Measurements from ENCODE around the gene GNAQ.
A peak's percentile ranks its signal among the peaks of the same experiment; 100 is the strongest.

GNAQ gene

DNA sequence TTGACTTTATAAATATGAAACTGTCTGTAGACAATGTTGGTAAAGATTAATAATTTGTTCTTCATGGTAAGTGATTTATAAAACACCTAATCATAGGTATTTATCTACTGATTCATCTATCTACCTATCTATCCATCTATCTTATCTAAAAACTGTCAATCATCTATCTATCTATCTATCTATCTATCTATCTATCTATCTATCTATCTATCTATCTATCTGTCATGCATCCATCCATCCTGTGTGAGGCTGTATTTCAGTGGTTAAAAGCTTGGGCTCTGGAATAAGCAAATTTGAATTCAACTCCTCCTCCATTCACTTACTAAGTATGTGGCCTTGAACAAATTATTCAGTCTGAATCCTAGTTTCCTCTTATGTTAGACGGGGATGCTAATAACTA is 221.6 kb downstream of the GNAQ start:
- peaks cover 68% of the 10 kb centered on the region for H3K36me3 Mint-ChIP-seq (ENCODE audit: low read depth)
- no peak overlapping the region for H3K27ac Mint-ChIP-seq
- DNase-seq = no peak
- H3K4me1 Mint-ChIP-seq (ENCODE audit: low read depth) = peaks cover 31% of the 10 kb centered on the region
- H3K4me3 Mint-ChIP-seq = no peak overlapping the region
- H3K27me3 Mint-ChIP-seq = no peaks in the 10 kb centered on the region
- H3K9me3 Mint-ChIP-seq = no peaks in the 10 kb centered on the region

DNA sequence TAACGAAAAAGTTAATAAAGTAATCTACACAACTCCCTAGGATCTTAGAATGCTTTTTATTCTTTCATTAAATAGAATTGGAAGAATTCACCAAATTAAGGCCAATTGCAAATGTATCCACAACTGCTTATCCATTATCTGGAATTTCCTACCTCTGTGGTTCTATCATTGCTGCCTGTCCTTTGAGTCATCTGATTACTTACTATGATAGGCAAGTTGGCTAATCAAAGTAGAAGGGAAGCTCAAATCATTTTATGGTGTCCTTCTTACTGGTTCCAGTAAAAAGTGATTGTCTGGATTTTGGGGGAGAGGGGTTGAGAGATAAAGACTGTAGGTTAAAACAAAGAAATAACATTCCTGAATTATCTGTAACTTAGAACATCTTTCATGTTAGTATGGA is 222.1 kb downstream of the GNAQ start:
- no peak overlapping the region for H3K4me3 Mint-ChIP-seq
- H3K9me3 Mint-ChIP-seq = no peaks in the 10 kb centered on the region
- H3K27me3 Mint-ChIP-seq = no peaks in the 10 kb centered on the region
- H3K27ac Mint-ChIP-seq = no peak overlapping the region
- peaks cover 68% of the 10 kb centered on the region for H3K36me3 Mint-ChIP-seq (ENCODE audit: low read depth)
- DNase-seq = no peak
- peaks cover 34% of the 10 kb centered on the region for H3K4me1 Mint-ChIP-seq (ENCODE audit: low read depth)

GRCh38 chr9:77808751-77809081 is 222.9 kb downstream of the GNAQ start:
- Mint-ChIP-seq H3K27ac (peak overlapping the region; percentile 59), H3K9me3 (no peaks in the 10 kb centered on the region), H3K4me1 (ENCODE audit: low read depth) (peaks cover 34% of the 10 kb centered on the region), H3K27me3 (no peaks in the 10 kb centered on the region), H3K4me3 (no peak overlapping the region), H3K36me3 (ENCODE audit: low read depth) (peaks cover 69% of the 10 kb centered on the region)
- DNase-seq = no peak

- no peaks in the 10 kb centered on the region for H3K9me3 Mint-ChIP-seq
- H3K4me3 Mint-ChIP-seq = no peak overlapping the region
- H3K27me3 Mint-ChIP-seq = no peaks in the 10 kb centered on the region
- no peak for DNase-seq
- H3K4me1 Mint-ChIP-seq (ENCODE audit: low read depth) = peaks cover 34% of the 10 kb centered on the region
- H3K36me3 Mint-ChIP-seq (ENCODE audit: low read depth) = peaks cover 69% of the 10 kb centered on the region
- peak overlapping the region; percentile 59 for H3K27ac Mint-ChIP-seq
Measured at GRCh38 chr9:77807846-77808750, 223.5 kb downstream of the GNAQ start.

DNA sequence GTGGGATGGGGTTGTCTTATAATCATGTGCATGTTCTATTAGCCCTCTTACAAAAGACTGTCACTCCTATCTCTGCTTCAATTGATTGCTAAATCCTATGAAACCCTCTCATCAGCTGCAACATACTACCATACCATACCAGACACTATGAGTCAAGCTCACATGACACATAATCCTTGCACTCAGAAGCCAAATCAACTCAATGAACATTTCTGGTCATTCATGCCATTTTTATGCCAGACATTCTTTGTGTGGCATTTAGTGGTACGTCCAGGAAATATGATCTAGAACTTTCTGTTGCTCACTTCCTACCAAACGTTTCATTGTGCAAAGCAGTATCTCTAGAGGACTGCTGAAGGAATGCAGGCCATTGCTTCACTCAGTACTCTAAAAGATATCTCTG is 224.3 kb downstream of the GNAQ start:
- H3K4me1 Mint-ChIP-seq (ENCODE audit: low read depth) = peaks cover 34% of the 10 kb centered on the region
- H3K27me3 Mint-ChIP-seq = no peaks in the 10 kb centered on the region
- no peaks in the 10 kb centered on the region for H3K9me3 Mint-ChIP-seq
- peaks cover 69% of the 10 kb centered on the region for H3K36me3 Mint-ChIP-seq (ENCODE audit: low read depth)
- no peak overlapping the region for H3K27ac Mint-ChIP-seq
- no peak for DNase-seq
- H3K4me3 Mint-ChIP-seq = no peak overlapping the region

DNA sequence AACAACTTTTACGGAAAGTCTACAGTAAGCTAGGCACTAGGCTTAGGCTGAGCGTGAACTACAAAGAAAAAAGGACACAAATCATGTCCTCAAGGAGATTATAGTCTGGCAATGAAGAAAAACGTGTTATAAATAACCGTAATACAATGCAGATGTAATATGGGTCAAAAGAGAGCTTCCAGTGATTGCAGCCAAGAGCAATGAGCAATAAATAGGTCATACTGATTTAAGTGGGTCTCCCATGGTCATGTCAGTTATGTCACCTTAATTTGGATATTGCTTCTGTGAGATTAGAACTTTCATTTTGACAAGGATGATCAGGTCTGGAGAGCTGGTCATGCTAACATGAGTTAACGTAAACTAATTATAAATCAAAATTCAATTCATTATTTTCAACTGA is 224.9 kb downstream of the GNAQ start:
- no peaks in the 10 kb centered on the region for H3K27me3 Mint-ChIP-seq
- H3K27ac Mint-ChIP-seq = no peak overlapping the region
- peaks cover 68% of the 10 kb centered on the region for H3K36me3 Mint-ChIP-seq (ENCODE audit: low read depth)
- no peak overlapping the region for H3K4me3 Mint-ChIP-seq
- no peak for DNase-seq
- no peaks in the 10 kb centered on the region for H3K9me3 Mint-ChIP-seq
- H3K4me1 Mint-ChIP-seq (ENCODE audit: low read depth) = peaks cover 34% of the 10 kb centered on the region

GRCh38 chr9:77805810-77806209 is 225.8 kb downstream of the GNAQ start:
- no peaks in the 10 kb centered on the region for H3K9me3 Mint-ChIP-seq
- peaks cover 70% of the 10 kb centered on the region for H3K36me3 Mint-ChIP-seq (ENCODE audit: low read depth)
- no peak overlapping the region for H3K27ac Mint-ChIP-seq
- H3K27me3 Mint-ChIP-seq = no peaks in the 10 kb centered on the region
- DNase-seq = no peak
- H3K4me1 Mint-ChIP-seq (ENCODE audit: low read depth) = peaks cover 42% of the 10 kb centered on the region
- H3K4me3 Mint-ChIP-seq = no peak overlapping the region

DNA sequence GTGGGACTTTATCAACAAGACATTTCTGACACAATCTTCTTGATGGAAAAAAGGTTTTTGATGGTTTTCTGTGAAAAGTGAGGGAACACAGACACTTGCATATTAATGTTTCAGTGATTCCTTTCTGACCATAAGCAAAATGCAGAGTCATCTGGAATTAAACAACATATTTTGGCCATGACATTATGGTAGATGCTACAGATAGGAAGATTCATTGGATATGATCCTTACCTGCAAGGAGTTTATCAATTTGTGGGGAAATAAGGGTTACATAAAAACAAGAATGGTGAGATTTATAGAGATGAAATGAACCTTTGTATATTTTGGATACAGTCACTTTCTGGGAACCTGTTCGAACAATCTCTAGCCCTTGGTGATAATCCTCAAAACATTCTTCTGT is 228.2 kb downstream of the GNAQ start:
- H3K36me3 Mint-ChIP-seq (ENCODE audit: low read depth) = peaks cover 52% of the 10 kb centered on the region
- no peak overlapping the region for H3K27ac Mint-ChIP-seq
- no peaks in the 10 kb centered on the region for H3K9me3 Mint-ChIP-seq
- no peaks in the 10 kb centered on the region for H3K27me3 Mint-ChIP-seq
- peaks cover 31% of the 10 kb centered on the region for H3K4me1 Mint-ChIP-seq (ENCODE audit: low read depth)
- H3K4me3 Mint-ChIP-seq = no peak overlapping the region
- no peak for DNase-seq

GRCh38 chr9:77802515-77803293 is 228.9 kb downstream of the GNAQ start:
- H3K9me3 Mint-ChIP-seq = no peaks in the 10 kb centered on the region
- no peak overlapping the region for H3K4me3 Mint-ChIP-seq
- H3K27me3 Mint-ChIP-seq = no peaks in the 10 kb centered on the region
- no peak for DNase-seq
- no peak overlapping the region for H3K27ac Mint-ChIP-seq
- H3K4me1 Mint-ChIP-seq (ENCODE audit: low read depth) = peaks cover 24% of the 10 kb centered on the region
- peaks cover 48% of the 10 kb centered on the region for H3K36me3 Mint-ChIP-seq (ENCODE audit: low read depth)

DNA sequence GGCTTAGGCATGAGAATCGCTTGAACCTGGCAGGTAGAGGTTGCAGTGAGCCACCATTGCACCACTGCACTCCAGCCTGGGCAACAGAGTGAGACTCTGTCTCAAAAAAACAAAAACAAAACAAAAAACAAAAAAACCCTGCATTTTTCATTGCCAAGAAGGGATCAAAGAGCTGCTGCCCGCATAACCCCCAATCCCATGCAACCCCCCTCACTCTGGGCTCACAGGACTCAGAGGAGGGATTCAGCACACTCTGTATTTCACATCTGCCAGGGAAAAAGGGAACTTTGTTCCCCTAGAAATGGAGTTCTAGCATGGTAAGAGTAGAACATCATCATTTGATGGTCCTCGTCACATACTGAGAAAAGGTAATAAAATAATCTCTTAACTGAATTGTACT is 229.5 kb downstream of the GNAQ start:
- Mint-ChIP-seq H3K4me3 (no peak overlapping the region), H3K27me3 (no peaks in the 10 kb centered on the region), H3K36me3 (ENCODE audit: low read depth) (peaks cover 51% of the 10 kb centered on the region), H3K9me3 (no peaks in the 10 kb centered on the region), H3K27ac (no peak overlapping the region), H3K4me1 (ENCODE audit: low read depth) (peaks cover 17% of the 10 kb centered on the region)
- DNase-seq = no peak

DNA sequence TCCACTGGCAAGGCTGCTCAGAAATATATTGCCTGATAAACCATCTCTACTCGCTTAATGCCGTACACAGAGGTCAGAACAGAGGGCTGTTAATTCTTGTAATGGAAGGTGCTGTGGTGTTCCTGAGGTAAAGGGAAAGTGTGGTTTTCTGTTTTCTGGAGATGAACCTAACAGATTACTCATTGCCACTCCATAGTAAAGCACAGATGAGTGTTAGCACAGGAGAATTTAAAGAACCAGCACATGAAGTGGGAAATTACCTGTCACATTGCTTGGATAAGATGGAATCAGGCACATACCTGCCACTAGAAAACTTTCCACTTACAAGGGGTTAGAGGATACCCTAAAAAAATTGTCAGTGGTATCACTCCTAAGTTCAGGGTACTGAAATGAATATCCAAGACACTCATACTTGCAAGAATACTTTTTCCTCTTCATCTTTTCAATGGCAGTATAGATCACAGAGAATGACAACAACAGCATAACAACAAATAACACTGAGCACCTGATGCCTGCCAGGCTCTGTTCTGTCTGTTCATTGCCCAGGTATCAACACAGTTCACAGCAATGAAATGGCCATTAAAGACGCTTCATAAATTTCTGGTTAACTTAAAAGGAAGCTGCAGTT is 230.6 kb downstream of the GNAQ start:
- Mint-ChIP-seq H3K9me3 (no peaks in the 10 kb centered on the region), H3K27ac (peak overlapping the region; percentile 8), H3K36me3 (ENCODE audit: low read depth) (peaks cover 52% of the 10 kb centered on the region), H3K4me1 (ENCODE audit: low read depth) (peaks cover 14% of the 10 kb centered on the region), H3K4me3 (no peak overlapping the region), H3K27me3 (no peaks in the 10 kb centered on the region)
- DNase-seq = no peak

GRCh38 chr9:77798140-77798539 is 233.5 kb downstream of the GNAQ start:
- H3K27ac Mint-ChIP-seq = no peak overlapping the region

DNA sequence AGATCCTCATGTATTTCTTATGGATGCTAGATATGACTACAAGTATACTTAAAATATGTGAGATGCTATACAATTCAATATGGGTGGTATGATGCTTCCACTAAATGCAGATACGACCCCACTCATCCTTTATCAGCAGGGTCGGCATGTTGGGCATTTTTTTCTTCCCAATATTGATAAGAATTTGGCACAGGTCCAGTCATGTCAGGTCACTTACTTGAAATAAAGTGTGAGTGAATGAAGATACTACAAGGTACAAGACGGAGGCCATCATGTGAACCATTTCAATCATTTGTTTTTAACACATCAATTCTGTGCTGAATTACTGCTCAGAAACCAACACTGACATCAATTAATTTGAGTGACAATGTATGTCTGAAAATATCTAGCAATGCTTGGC is 236.6 kb downstream of the GNAQ start:
- no peaks in the 10 kb centered on the region for H3K27me3 Mint-ChIP-seq
- H3K36me3 Mint-ChIP-seq (ENCODE audit: low read depth) = peaks cover 59% of the 10 kb centered on the region
- H3K9me3 Mint-ChIP-seq = no peaks in the 10 kb centered on the region
- no peak overlapping the region for H3K27ac Mint-ChIP-seq
- H3K4me3 Mint-ChIP-seq = no peak overlapping the region
- H3K4me1 Mint-ChIP-seq (ENCODE audit: low read depth) = no peaks in the 10 kb centered on the region
- DNase-seq = no peak

More at GRCh38 chr9:77798140-77798539, 233.5 kb downstream of the GNAQ start:
- peaks cover 9% of the 10 kb centered on the region for H3K4me1 Mint-ChIP-seq (ENCODE audit: low read depth)
- H3K9me3 Mint-ChIP-seq = no peaks in the 10 kb centered on the region
- no peak overlapping the region for H3K4me3 Mint-ChIP-seq
- peaks cover 58% of the 10 kb centered on the region for H3K36me3 Mint-ChIP-seq (ENCODE audit: low read depth)
- H3K27me3 Mint-ChIP-seq = no peaks in the 10 kb centered on the region
- DNase-seq = no peak

GRCh38 chr9:77793849-77794248 is 237.8 kb downstream of the GNAQ start:
- H3K9me3 Mint-ChIP-seq = no peaks in the 10 kb centered on the region
- no peak overlapping the region for H3K4me3 Mint-ChIP-seq
- peaks cover 61% of the 10 kb centered on the region for H3K36me3 Mint-ChIP-seq (ENCODE audit: low read depth)
- H3K4me1 Mint-ChIP-seq (ENCODE audit: low read depth) = no peaks in the 10 kb centered on the region
- no peak for DNase-seq
- no peaks in the 10 kb centered on the region for H3K27me3 Mint-ChIP-seq
- no peak overlapping the region for H3K27ac Mint-ChIP-seq

DNA sequence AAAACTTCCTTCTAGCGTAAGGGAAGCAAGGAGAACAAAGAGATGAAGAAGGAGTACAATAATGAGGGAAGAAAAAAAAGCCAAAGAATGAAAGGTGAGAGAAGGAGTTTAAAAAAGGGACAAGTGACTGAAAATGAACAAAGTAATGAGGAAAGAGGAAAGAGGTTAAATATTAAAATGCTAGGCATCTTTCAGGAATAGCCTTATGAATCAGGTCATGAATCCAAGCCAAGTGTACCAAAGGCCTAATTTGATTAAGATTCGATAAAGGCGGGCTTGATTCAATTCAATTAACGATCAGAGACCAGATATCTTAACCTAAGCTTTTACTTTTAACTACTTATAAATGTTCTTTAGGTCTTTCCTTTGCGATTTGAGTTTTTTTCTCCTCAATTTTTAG is 241.7 kb downstream of the GNAQ start:
- no peaks in the 10 kb centered on the region for H3K9me3 Mint-ChIP-seq
- peaks cover 4% of the 10 kb centered on the region for H3K4me1 Mint-ChIP-seq (ENCODE audit: low read depth)
- H3K36me3 Mint-ChIP-seq (ENCODE audit: low read depth) = peaks cover 54% of the 10 kb centered on the region
- no peak for DNase-seq
- H3K27me3 Mint-ChIP-seq = no peaks in the 10 kb centered on the region
- no peak overlapping the region for H3K27ac Mint-ChIP-seq
- no peak overlapping the region for H3K4me3 Mint-ChIP-seq

Data from activated T-cell treated with anti-CD3 and anti-CD28 coated beads, Interleukin-2, amount 50 U/mL, for 24 hours (primary cell).